ENCODE measurements around the gene SEC22A.

Gene SEC22A

GRCh38 chr3:123307064-123307463 is 105.3 kb downstream of the SEC22A start:
- DNase-seq (ENCODE audit: low spot score), result no peak

- no peak for DNase-seq (ENCODE audit: low spot score)
Measured at GRCh38 chr3:123310186-123310585, 108.4 kb downstream of the SEC22A start.

GRCh38 chr3:123310741-123311140 is 109.0 kb downstream of the SEC22A start:
- no peak for DNase-seq (ENCODE audit: low spot score)

GRCh38 chr3:123311201-123311600 is 109.5 kb downstream of the SEC22A start:
- DNase-seq (ENCODE audit: low spot score), result no peak

GRCh38 chr3:123312331-123313265 is 110.9 kb downstream of the SEC22A start:
- no peak for DNase-seq (ENCODE audit: low spot score)

GRCh38 chr3:123313889-123314288 is 112.1 kb downstream of the SEC22A start:
- DNase-seq (ENCODE audit: low spot score), result no peak

- DNase-seq (ENCODE audit: low spot score), result no peak
Measured at GRCh38 chr3:123314359-123315270, 112.9 kb downstream of the SEC22A start.

GRCh38 chr3:123315271-123315595 is 113.5 kb downstream of the SEC22A start:
- no peak for DNase-seq (ENCODE audit: low spot score)

- DNase-seq (ENCODE audit: low spot score), result no peak
Measured at GRCh38 chr3:123317716-123318115, 116.0 kb downstream of the SEC22A start.

GRCh38 chr3:123318374-123318773 is 116.6 kb downstream of the SEC22A start:
- DNase-seq (ENCODE audit: low spot score), result no peak

- DNase-seq (ENCODE audit: low spot score), result no peak
Measured at GRCh38 chr3:123319760-123320159, 118.0 kb downstream of the SEC22A start.

- no peak for DNase-seq (ENCODE audit: low spot score)
Measured at GRCh38 chr3:123320221-123320620, 118.5 kb downstream of the SEC22A start.

GRCh38 chr3:123321806-123322205 is 120.1 kb downstream of the SEC22A start:
- no peak for DNase-seq (ENCODE audit: low spot score)

GRCh38 chr3:123322866-123323265 is 121.1 kb downstream of the SEC22A start:
- no peak for DNase-seq (ENCODE audit: low spot score)

All from HuH-7 (cell line).